ENCODE results near the gene PELI2.

PELI2 gene

GRCh38 chr14:56349960-56350359 is 231.7 kb downstream of the PELI2 start (continued):
- TF ChIP-seq ZNF555 (tag by site-specific recombination; conservative IDR thresholded peaks at IDR 0.05) = no peak
